Measurements from ENCODE around the gene LAMB4.

DNA sequence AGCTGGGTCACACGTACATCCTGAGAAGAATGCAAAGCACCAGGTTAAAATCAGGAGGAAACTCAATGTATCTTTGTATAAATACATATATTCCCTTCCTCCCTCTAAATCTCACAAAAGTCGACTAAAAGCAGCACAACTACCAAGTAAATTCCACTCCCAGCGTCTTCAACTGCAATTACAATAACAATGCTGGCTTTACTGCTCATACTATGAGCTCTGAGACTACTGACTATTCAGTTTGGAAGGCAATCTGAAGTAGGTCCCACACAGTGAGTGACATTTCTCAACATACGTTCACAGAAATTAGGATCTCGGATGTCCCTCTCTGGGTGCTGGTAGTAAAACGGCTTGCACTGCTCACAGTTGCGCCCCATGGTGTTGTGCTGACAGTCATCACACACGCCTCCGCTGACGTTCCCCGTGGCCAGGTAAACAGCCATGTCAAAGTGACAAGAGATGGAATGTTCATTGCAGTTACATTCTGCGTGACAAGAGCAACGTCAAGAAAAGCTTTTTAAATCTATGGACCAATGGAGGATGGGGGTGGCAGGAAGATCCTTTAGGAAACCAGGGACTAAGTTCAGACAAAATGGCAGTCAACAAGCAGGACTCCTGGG, 154.7 kb downstream of the LAMB4 start:
- TF ChIP-seq POLR2AphosphoS5 (IDR thresholded peaks at IDR 0.05; ENCODE audit: low read depth) (no peak), SPI1 (IDR thresholded peaks at IDR 0.05; ENCODE audit: borderline replicate concordance, low read depth) (no peak), GABPA (IDR thresholded peaks at IDR 0.05; ENCODE audit: low read depth) (no peak)
- TF ChIP-seq, protein P1, sequence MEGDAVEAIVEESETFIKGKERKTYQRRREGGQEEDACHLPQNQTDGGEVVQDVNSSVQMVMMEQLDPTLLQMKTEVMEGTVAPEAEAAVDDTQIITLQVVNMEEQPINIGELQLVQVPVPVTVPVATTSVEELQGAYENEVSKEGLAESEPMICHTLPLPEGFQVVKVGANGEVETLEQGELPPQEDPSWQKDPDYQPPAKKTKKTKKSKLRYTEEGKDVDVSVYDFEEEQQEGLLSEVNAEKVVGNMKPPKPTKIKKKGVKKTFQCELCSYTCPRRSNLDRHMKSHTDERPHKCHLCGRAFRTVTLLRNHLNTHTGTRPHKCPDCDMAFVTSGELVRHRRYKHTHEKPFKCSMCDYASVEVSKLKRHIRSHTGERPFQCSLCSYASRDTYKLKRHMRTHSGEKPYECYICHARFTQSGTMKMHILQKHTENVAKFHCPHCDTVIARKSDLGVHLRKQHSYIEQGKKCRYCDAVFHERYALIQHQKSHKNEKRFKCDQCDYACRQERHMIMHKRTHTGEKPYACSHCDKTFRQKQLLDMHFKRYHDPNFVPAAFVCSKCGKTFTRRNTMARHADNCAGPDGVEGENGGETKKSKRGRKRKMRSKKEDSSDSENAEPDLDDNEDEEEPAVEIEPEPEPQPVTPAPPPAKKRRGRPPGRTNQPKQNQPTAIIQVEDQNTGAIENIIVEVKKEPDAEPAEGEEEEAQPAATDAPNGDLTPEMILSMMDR (IDR thresholded peaks at IDR 0.05; ENCODE audit: insufficient read depth, low read length): no peak
- TF ChIP-seq, protein P2, sequence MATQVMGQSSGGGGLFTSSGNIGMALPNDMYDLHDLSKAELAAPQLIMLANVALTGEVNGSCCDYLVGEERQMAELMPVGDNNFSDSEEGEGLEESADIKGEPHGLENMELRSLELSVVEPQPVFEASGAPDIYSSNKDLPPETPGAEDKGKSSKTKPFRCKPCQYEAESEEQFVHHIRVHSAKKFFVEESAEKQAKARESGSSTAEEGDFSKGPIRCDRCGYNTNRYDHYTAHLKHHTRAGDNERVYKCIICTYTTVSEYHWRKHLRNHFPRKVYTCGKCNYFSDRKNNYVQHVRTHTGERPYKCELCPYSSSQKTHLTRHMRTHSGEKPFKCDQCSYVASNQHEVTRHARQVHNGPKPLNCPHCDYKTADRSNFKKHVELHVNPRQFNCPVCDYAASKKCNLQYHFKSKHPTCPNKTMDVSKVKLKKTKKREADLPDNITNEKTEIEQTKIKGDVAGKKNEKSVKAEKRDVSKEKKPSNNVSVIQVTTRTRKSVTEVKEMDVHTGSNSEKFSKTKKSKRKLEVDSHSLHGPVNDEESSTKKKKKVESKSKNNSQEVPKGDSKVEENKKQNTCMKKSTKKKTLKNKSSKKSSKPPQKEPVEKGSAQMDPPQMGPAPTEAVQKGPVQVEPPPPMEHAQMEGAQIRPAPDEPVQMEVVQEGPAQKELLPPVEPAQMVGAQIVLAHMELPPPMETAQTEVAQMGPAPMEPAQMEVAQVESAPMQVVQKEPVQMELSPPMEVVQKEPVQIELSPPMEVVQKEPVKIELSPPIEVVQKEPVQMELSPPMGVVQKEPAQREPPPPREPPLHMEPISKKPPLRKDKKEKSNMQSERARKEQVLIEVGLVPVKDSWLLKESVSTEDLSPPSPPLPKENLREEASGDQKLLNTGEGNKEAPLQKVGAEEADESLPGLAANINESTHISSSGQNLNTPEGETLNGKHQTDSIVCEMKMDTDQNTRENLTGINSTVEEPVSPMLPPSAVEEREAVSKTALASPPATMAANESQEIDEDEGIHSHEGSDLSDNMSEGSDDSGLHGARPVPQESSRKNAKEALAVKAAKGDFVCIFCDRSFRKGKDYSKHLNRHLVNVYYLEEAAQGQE (IDR thresholded peaks at IDR 0.05; ENCODE audit: insufficient replicate concordance, low read depth): no peak
